Measurements from ENCODE around the gene DDX41.

GRCh38 chr5:177520916-177521513, 4.3 kb upstream of the DDX41 start:
- no peak for TF ChIP-seq CTCF (IDR thresholded peaks at IDR 0.05)
- no peak for TF ChIP-seq POLR2A (IDR thresholded peaks at IDR 0.05)
